SH-SY5Y (cell line): Measurements from ENCODE around the gene CRTC3.

ENCODE experiments used
- GATA2 ChIP-seq: IDR thresholded peaks from 2 replicates; pipeline ENCODE4 v1.6.1; 2011; ENCODE audit warnings: mild to moderate bottlenecking, low read depth, low read length
- GATA3 ChIP-seq: IDR thresholded peaks from 2 replicates; pipeline ENCODE4 v1.6.1; 2011; ENCODE audit warnings: low read depth, mild to moderate bottlenecking, low read length, moderate library complexity

- TF ChIP-seq GATA2: no peak
- TF ChIP-seq GATA3: no peak
These were observed 90.8 kb downstream of the CRTC3 start for GRCh38 chr15:90620379-90621067.
